BE2C (cell line): ENCODE data around the gene C1orf141.
"Not testable (repeated sequence)": the region's sequence is repeated elsewhere in the genome, so short reads cannot be mapped to it uniquely, and the experiment has no call there.

Experiments
- DNase-seq: peaks from one replicate; pipeline ENCODE4 v3.0.0-alpha.2; 2020
- H3K27me3 ChIP-seq: fragments of 250-450 bp; sonication (Bioruptor Pico); 2 replicates; pipeline ENCODE4 v1.5.1; 2020; ENCODE audit warnings: mild to moderate bottlenecking
- H3K36me3 ChIP-seq: fragments of 250-450 bp; sonication (Bioruptor Pico); 2 replicates; pipeline ENCODE4 v1.5.1; 2020; ENCODE audit warnings: mild to moderate bottlenecking
- H3K4me1 ChIP-seq: fragments of 250-450 bp; sonication (Bioruptor Pico); 2 replicates; pipeline ENCODE4 v1.5.1; 2020
- H3K4me3 ChIP-seq: 2 replicates; pipeline ENCODE4 v1.5.1; 2011; ENCODE audit warnings: low read depth, low read length
- H3K9me3 ChIP-seq: fragments of 250-450 bp; sonication (Bioruptor Pico); 2 replicates; pipeline ENCODE4 v1.5.1; 2020
- TF ChIP-seq, protein P1 (sequence below): IDR thresholded peaks from 2 replicates; pipeline ENCODE4 v1.5.1; 2012; ENCODE audit warnings: mild to moderate bottlenecking, low read depth, low read length

The C1orf141 gene

DNA sequence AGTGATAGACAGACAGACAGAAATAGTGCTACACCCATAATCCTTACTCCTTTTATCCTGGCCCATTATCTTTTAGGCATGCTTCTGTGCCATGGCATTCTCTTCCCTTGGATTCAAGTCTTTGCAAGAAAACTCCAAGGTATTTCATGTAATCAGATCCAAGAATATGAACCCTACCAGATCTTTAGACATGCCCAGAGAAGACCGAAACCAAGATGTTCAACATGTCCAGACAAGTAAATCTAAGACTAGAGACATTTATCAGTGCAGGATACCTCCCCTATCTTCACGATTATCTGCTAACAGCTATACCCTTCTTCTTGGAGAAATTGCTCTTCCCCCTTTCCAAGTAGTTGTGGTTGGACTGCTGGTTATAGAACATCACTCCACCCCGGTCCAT, 11.8 kb upstream of the C1orf141 start:
- H3K9me3 ChIP-seq, result no peaks in the 10 kb centered on the region
- TF ChIP-seq, protein P1, sequence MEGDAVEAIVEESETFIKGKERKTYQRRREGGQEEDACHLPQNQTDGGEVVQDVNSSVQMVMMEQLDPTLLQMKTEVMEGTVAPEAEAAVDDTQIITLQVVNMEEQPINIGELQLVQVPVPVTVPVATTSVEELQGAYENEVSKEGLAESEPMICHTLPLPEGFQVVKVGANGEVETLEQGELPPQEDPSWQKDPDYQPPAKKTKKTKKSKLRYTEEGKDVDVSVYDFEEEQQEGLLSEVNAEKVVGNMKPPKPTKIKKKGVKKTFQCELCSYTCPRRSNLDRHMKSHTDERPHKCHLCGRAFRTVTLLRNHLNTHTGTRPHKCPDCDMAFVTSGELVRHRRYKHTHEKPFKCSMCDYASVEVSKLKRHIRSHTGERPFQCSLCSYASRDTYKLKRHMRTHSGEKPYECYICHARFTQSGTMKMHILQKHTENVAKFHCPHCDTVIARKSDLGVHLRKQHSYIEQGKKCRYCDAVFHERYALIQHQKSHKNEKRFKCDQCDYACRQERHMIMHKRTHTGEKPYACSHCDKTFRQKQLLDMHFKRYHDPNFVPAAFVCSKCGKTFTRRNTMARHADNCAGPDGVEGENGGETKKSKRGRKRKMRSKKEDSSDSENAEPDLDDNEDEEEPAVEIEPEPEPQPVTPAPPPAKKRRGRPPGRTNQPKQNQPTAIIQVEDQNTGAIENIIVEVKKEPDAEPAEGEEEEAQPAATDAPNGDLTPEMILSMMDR, result no peak
- no peaks in the 10 kb centered on the region; the same call in 1 of the 2 replicates for H3K27me3 ChIP-seq
- no peak for DNase-seq
- no peaks in the 10 kb centered on the region for H3K4me1 ChIP-seq
- H3K36me3 ChIP-seq, result no peaks in the 10 kb centered on the region
- no peak overlapping the region for H3K4me3 ChIP-seq

DNA sequence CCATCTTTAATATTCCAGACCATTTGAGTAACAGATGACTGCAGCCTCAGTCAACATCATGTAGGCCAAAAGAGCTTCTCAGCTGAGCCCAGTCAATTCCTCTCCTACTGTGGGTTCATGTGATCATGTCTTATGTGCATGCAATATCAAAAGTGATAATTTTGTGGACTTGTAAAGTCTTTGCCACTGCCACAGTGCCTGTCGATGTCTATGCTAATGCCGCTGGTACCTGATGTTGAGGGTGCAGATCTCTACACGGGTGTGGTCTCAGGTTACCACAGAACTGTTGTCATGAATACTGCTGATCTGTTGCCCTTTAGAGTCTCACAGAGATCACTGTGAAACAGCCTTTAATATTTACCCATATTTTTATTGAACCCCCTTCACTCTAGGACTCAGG, 11.3 kb upstream of the C1orf141 start:
- no peaks in the 10 kb centered on the region for H3K9me3 ChIP-seq
- DNase-seq, result no peak
- no peaks in the 10 kb centered on the region for H3K4me1 ChIP-seq
- TF ChIP-seq, protein P1, result no peak
- H3K27me3 ChIP-seq, result no peaks in the 10 kb centered on the region; the same call in 1 of the 2 replicates
- no peak overlapping the region for H3K4me3 ChIP-seq
- no peaks in the 10 kb centered on the region for H3K36me3 ChIP-seq

- Histone ChIP-seq H3K4me3 (no peak overlapping the region), H3K27me3 (no peaks in the 10 kb centered on the region; the same call in 1 of the 2 replicates), H3K36me3 (no peaks in the 10 kb centered on the region), H3K4me1 (no peaks in the 10 kb centered on the region), H3K9me3 (no peaks in the 10 kb centered on the region)
- TF ChIP-seq, protein P1, result peak; percentile 29
- no peak for DNase-seq
Observed at GRCh38 chr1:67144696-67145095, 9.9 kb upstream of the C1orf141 start.

GRCh38 chr1:67143966-67144365, 9.2 kb upstream of the C1orf141 start:
- TF ChIP-seq, protein P1, result no peak
- no peak for DNase-seq
- H3K4me1 ChIP-seq, result no peaks in the 10 kb centered on the region

DNA sequence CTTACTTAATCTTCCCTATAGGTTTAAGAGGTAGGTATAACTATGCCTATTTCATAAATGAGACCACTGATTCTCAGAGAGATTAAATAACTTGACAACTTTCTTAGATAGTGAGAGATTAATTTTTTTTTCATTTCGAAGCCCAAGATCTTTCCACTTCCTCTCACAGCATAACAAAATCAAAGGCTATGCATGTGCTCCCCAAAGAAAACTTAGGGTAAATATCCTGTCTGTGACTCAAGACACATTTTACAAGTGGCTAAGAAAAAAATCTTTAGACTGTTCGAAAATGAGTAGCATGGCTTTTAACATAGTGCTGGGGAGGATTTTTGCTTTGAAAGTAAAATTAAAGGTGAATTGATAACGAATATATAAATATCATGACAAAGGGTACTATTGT, 8.2 kb upstream of the C1orf141 start:
- DNase-seq, result no peak
- H3K4me1 ChIP-seq, result no peaks in the 10 kb centered on the region
- no peak overlapping the region for H3K4me3 ChIP-seq
- no peaks in the 10 kb centered on the region for H3K9me3 ChIP-seq
- no peaks in the 10 kb centered on the region for H3K36me3 ChIP-seq
- no peaks in the 10 kb centered on the region for H3K27me3 ChIP-seq
- TF ChIP-seq, protein P1, result no peak

More at GRCh38 chr1:67143966-67144365, 9.2 kb upstream of the C1orf141 start:
- Histone ChIP-seq H3K27me3 (no peaks in the 10 kb centered on the region), H3K9me3 (no peaks in the 10 kb centered on the region), H3K36me3 (no peaks in the 10 kb centered on the region), H3K4me3 (no peak overlapping the region)

- H3K36me3 ChIP-seq, H3K4me3 ChIP-seq, H3K27me3 ChIP-seq, DNase-seq, H3K9me3 ChIP-seq, H3K4me1 ChIP-seq: not testable (repeated sequence)
Observed at GRCh38 chr1:67141832-67142231, 7.1 kb upstream of the C1orf141 start.

- DNase-seq, result no peak
- H3K36me3 ChIP-seq, result no peaks in the 10 kb centered on the region
- TF ChIP-seq, protein P1, result no peak
- H3K9me3 ChIP-seq, result no peaks in the 10 kb centered on the region
- no peak overlapping the region for H3K4me3 ChIP-seq
- H3K4me1 ChIP-seq, result no peaks in the 10 kb centered on the region
- no peaks in the 10 kb centered on the region for H3K27me3 ChIP-seq
Observed at GRCh38 chr1:67140460-67140859, 5.7 kb upstream of the C1orf141 start.
